Endothelial cell of umbilical vein (primary cell): ENCODE data around the gene SPRYD7. TPM values are rescaled to one million over a fixed set of nuclear protein-coding genes. Genes with fewer than 3 reads are reported as not detected.

Experiments
- BruUV-seq: library from RNA; stranded (reverse); fragments of 400-500 nt; replicated peaks from 2 replicates; lab custom pipeline; 2021; lab: Mats Ljungman, UMichigan
- CTCF ChIA-PET: fragments of 300-600, 350-600 bp; sonication (Branson Sonifier 250); formaldehyde crosslinking; loops from one replicate; lab custom pipeline; 2021; ENCODE audit warnings: antibody characterized with exemption, inconsistent platforms; lab: Charles Lee
- POLR2A ChIA-PET: fragments of 300-600, 350-600 bp; sonication (Branson Sonifier 250); formaldehyde crosslinking; loops from one replicate; lab custom pipeline; 2021; ENCODE audit warnings: antibody characterized with exemption, inconsistent platforms; lab: Charles Lee
- DNase-seq: peaks from one replicate; pipeline ENCODE4 v3.0.0-alpha.2; 2011; ENCODE audit warnings: low read depth, low spot score
- FAIRE-seq: peaks from 2 replicates; lab custom pipeline; 2011; peaks lifted over from hg19 to GRCh38; lab: Jason Lieb, UNC
- H2AFZ ChIP-seq: 2 replicates; pipeline ENCODE4 v1.6.0; 2012; ENCODE audit warnings: low read depth, low read length, control low read depth, inconsistent platforms
- H3K27ac ChIP-seq: 2 replicates; pipeline ENCODE4 v1.5.1; 2011; ENCODE audit warnings: low read depth, mild to moderate bottlenecking, control low read depth, low read length, moderate library complexity; ENCODE audit not compliant: insufficient read depth
- H3K27me3 ChIP-seq, 2 experiments: 2 replicates each; pipeline versions ENCODE4 v1.6.0 to v1.6.1; 2011; ENCODE audit warnings: low read length in 2 of 2, mixed read lengths in 1 of 2; ENCODE audit not compliant: control insufficient read depth in 2 of 2, insufficient read depth in 2 of 2
- H3K36me3 ChIP-seq, 2 experiments: 2 replicates in 1 of 2; 3 replicates in 1 of 2; pipeline ENCODE4 v1.5.1; 2011; ENCODE audit warnings: low read length in 2 of 2, mild to moderate bottlenecking in 1 of 2, moderate library complexity in 1 of 2; ENCODE audit not compliant: control insufficient read depth in 2 of 2, insufficient read depth in 2 of 2; ENCODE audit errors: extremely low read depth in 1 of 2
- H3K4me1 ChIP-seq: 3 replicates; pipeline ENCODE4 v1.5.1; 2011; ENCODE audit warnings: mild to moderate bottlenecking, low read length; ENCODE audit not compliant: control insufficient read depth, insufficient read depth; ENCODE audit errors: extremely low read depth
- H3K4me2 ChIP-seq: 2 replicates; pipeline ENCODE4 v1.6.1; 2011; ENCODE audit warnings: low read length, control low read depth, mixed read lengths; ENCODE audit not compliant: insufficient read depth
- H3K4me3 ChIP-seq, 3 experiments: fragments of 200-600 bp in 1 of 3; sonication (generic), shearing (Covaris generic) in 1 of 3; replicated peaks in 1 of 3; 2 replicates each; pipeline ENCODE4 v1.5.1; 2011 to 2016; ENCODE audit warnings: control low read depth in 3 of 3, low read length in 3 of 3, mild to moderate bottlenecking in 2 of 3, inconsistent platforms in 1 of 3, low read depth in 1 of 3, moderate library complexity in 1 of 3; ENCODE audit not compliant: insufficient read depth in 1 of 3
- H3K79me2 ChIP-seq: 2 replicates; pipeline ENCODE4 v1.6.0; 2012; ENCODE audit warnings: low read length, inconsistent platforms; ENCODE audit not compliant: control insufficient read depth, insufficient read depth
- H3K9ac ChIP-seq: replicated peaks from 2 replicates; pipeline ENCODE3; 2011; ENCODE audit warnings: low read length, control low read depth; ENCODE audit not compliant: insufficient read depth; ENCODE audit errors: extremely low read depth
- H3K9me1 ChIP-seq: replicated peaks from 3 replicates; pipeline ENCODE4 v1.6.0; 2011; ENCODE audit warnings: mild to moderate bottlenecking, low read length; ENCODE audit not compliant: control insufficient read depth, insufficient read depth; ENCODE audit errors: extremely low read depth
- H3K9me3 ChIP-seq: replicated peaks from 2 replicates; pipeline ENCODE4 v1.5.1; 2012; ENCODE audit warnings: low read length, inconsistent platforms; ENCODE audit not compliant: control insufficient read depth, insufficient read depth
- H4K20me1 ChIP-seq: replicated peaks from 2 replicates; pipeline ENCODE3; 2011; ENCODE audit warnings: mild to moderate bottlenecking, low read length; ENCODE audit not compliant: control insufficient read depth, insufficient read depth; ENCODE audit errors: extremely low read depth
- CTCF ChIP-seq, 2 donors: IDR thresholded peaks; 1 replicate in 1 of 2; 2 replicates in 1 of 2; pipeline ENCODE4 v1.5.1; 2011; ENCODE audit warnings: low read length in 2 of 2, mild to moderate bottlenecking in 2 of 2, moderate library complexity in 2 of 2, control low read depth in 1 of 2, inconsistent platforms in 1 of 2, low read depth in 1 of 2; ENCODE audit not compliant: insufficient read depth in 1 of 2; ENCODE audit errors: extremely low read depth in 1 of 2
- EZH2 ChIP-seq: IDR thresholded peaks from 2 replicates; pipeline ENCODE4 v1.6.1; 2012; ENCODE audit warnings: borderline replicate concordance, low read depth, mild to moderate bottlenecking, moderate library complexity, low read length, inconsistent platforms; ENCODE audit not compliant: severe bottlenecking
- FOS ChIP-seq: IDR thresholded peaks from 2 replicates; pipeline ENCODE4 v1.6.1; 2011; ENCODE audit warnings: mild to moderate bottlenecking, low read length, moderate library complexity, borderline replicate concordance; ENCODE audit not compliant: insufficient read depth
- GATA2 ChIP-seq: IDR thresholded peaks from 2 replicates; pipeline ENCODE4 v1.7.0; 2011; ENCODE audit warnings: low read depth, mild to moderate bottlenecking, moderate library complexity, mixed read lengths, low read length; ENCODE audit not compliant: insufficient read length, insufficient read depth
- JUN ChIP-seq: IDR thresholded peaks from 2 replicates; pipeline ENCODE4 v1.6.1; 2011; ENCODE audit warnings: borderline replicate concordance, low read depth; ENCODE audit not compliant: insufficient read length, insufficient read depth
- MAX ChIP-seq: IDR thresholded peaks from 2 replicates; pipeline ENCODE4 v1.6.1; 2011; ENCODE audit not compliant: insufficient read depth, insufficient read length
- MYC ChIP-seq: IDR thresholded peaks from one replicate; pipeline ENCODE4 v1.6.1; 2011; ENCODE audit warnings: mild to moderate bottlenecking, low read depth, low read length
- POLR2A ChIP-seq: IDR thresholded peaks from 2 replicates; pipeline ENCODE4 v1.6.1; 2012; ENCODE audit warnings: low read depth, mild to moderate bottlenecking, control low read depth, low read length
- POLR2AphosphoS5 ChIP-seq: IDR thresholded peaks from 2 replicates; pipeline ENCODE4 v1.6.1; 2012; ENCODE audit warnings: low read depth, mild to moderate bottlenecking, control low read depth, low read length, moderate library complexity; ENCODE audit not compliant: insufficient read depth
- dilution Hi-C: fragments of 300-500 bp; cut with MboI; formaldehyde crosslinking; loops from one replicate; pipeline ENCODE4 v1.15.0; 2019; ENCODE audit warnings: low sequenced_read_pairs; ENCODE audit not compliant: extremely low pct_ligation_motif_present
- intact Hi-C: fragments of 100-400 bp; cut with micrococcal nuclease; formaldehyde crosslinking; loops from one replicate; pipeline ENCODE4 v1.10.0; 2022
- polyA plus RNA-seq, 4 experiments: library from polyadenylated mRNA; depleted of rRNA in 3 of 4; stranded (reverse) in 3 of 4; unstranded in 1 of 4; fragments of >200 nt; gene quantifications; 2 replicates each; pipeline versions ENCODE4 v1.2.1 to v1.2.3, GENCODE V29; 2011 to 2012; ENCODE audit warnings: missing spikeins in 1 of 4
- total RNA-seq: library from RNA; stranded (reverse); gene quantifications from 2 replicates; pipeline ENCODE4 v1.2.3, GENCODE V29; 2021

Gene SPRYD7
- total and polyA plus RNA-seq, 2 donors (not counting 3 experiments of a cell fraction or from before 2014, with no cell fraction given): 2.9 to 7.5 TPM

- Histone ChIP-seq H3K27ac (no peak overlapping the region), H3K9me1 (no peaks in the 10 kb centered on the region), H3K9ac (no peak overlapping the region), H3K36me3 (peaks cover 2% of the 10 kb centered on the region in 2 experiments), H3K79me2 (peaks cover 9% of the 10 kb centered on the region), H4K20me1 (no peaks in the 10 kb centered on the region), H3K9me3 (no peaks in the 10 kb centered on the region), H3K4me2 (no peak overlapping the region), H3K4me3 (no peak overlapping the region), H3K4me1 (peaks cover 8% of the 10 kb centered on the region), H2AFZ (no peak overlapping the region), H3K27me3 (no peaks in the 10 kb centered on the region)
- dilution Hi-C loops: no loop called here
- FAIRE-seq (no peak), DNase-seq (no peak)
- BruUV-seq: no TSS peak
- POLR2A ChIA-PET: no interaction called here
- CTCF ChIA-PET: interaction anchor here (1.0 kb wide), 1 partner anchor 17 kb away, joined by 3 read pairs; no protein-coding TSS in a partner anchor
- intact Hi-C loops: no loop called here
- TF ChIP-seq POLR2AphosphoS5: no peak
- TF ChIP-seq POLR2A: no peak
- TF ChIP-seq JUN: no peak
- no peak for TF ChIP-seq GATA2
- no peak for TF ChIP-seq FOS
- no peak for TF ChIP-seq MAX
Measured at GRCh38 chr13:49932868-49933267, 3.3 kb downstream of the SPRYD7 start.

GRCh38 chr13:49932066-49932465 lies 4.1 kb downstream of the SPRYD7 start:
- Histone ChIP-seq H3K9me1 (no peaks in the 10 kb centered on the region), H3K27ac (no peak overlapping the region), H3K4me3 (no peak overlapping the region), H2AFZ (no peak overlapping the region), H3K79me2 (peaks cover 9% of the 10 kb centered on the region), H3K4me2 (no peak overlapping the region), H3K36me3 (peaks cover 2 to 4% of the 10 kb centered on the region in 2 experiments), H3K9ac (no peak overlapping the region), H3K27me3 (no peaks in the 10 kb centered on the region), H3K9me3 (no peaks in the 10 kb centered on the region), H4K20me1 (no peaks in the 10 kb centered on the region), H3K4me1 (peaks cover 8% of the 10 kb centered on the region)
- no peak for TF ChIP-seq JUN
- no peak for TF ChIP-seq GATA2
- no peak for TF ChIP-seq EZH2
- TF ChIP-seq POLR2A: no peak
- TF ChIP-seq CTCF (IDR thresholded peaks at IDR 0.05; ENCODE audit: extremely low read depth in 1 of 2, insufficient read depth in 1 of 2, low read depth in 1 of 2, low read length in 2 of 2): no peak
- TF ChIP-seq MYC: no peak
- no peak for TF ChIP-seq FOS
- TF ChIP-seq MAX: no peak
- no peak for TF ChIP-seq POLR2AphosphoS5
- FAIRE-seq (no peak), DNase-seq (no peak)
- intact Hi-C loops: no loop called here
- ChIA-PET CTCF (interaction anchor here (0.7 kb wide), 1 partner anchor 45 kb away, joined by 3 read pairs; no protein-coding TSS in a partner anchor), POLR2A (no interaction called here)
- dilution Hi-C loops: no loop called here
- no TSS peak for BruUV-seq
